GM23338 (cell line): ENCODE data around the gene GGNBP2. TPM values are rescaled to one million over a fixed set of nuclear protein-coding genes. Genes with fewer than 3 reads are reported as not detected.
A peak's percentile ranks its signal among the peaks of the same experiment; 100 is the strongest.

Experiments
- ATAC-seq: fragments of 200-7000 bp; cut with Tn5 transposase; 3 replicates; pipeline ENCODE4 v1.9.1; 2020
- DNase-seq: peaks from one replicate; pipeline ENCODE4 v3.0.0-alpha.2; 2015; ENCODE audit warnings: low spot score
- H2AFZ ChIP-seq: fragments of 200-600 bp; sonication (generic); 2 replicates; pipeline ENCODE4 v1.8.0; 2016; ENCODE audit warnings: antibody characterized with exemption, mild to moderate bottlenecking, moderate library complexity
- H3F3A ChIP-seq: fragments of 200-600 bp; sonication (generic); replicated peaks from 2 replicates; pipeline ENCODE4 v1.8.0; 2017; ENCODE audit warnings: antibody characterized with exemption, mixed run types, low read depth
- H3K27ac ChIP-seq: fragments of 200-600 bp; sonication (generic); 2 replicates; pipeline ENCODE4 v1.6.1; 2016; ENCODE audit warnings: low read depth
- H3K27me3 ChIP-seq: fragments of 200-600 bp; sonication (generic); 2 replicates; pipeline ENCODE4 v1.8.0; 2016; ENCODE audit warnings: mild to moderate bottlenecking, mixed run types, moderate library complexity; ENCODE audit not compliant: insufficient read depth
- H3K36me3 ChIP-seq: fragments of 200-600 bp; sonication (generic); 2 replicates; pipeline ENCODE4 v1.8.0; 2016; ENCODE audit warnings: mild to moderate bottlenecking; ENCODE audit not compliant: insufficient read depth
- H3K4me1 ChIP-seq: fragments of 200-600 bp; sonication (generic); 2 replicates; pipeline ENCODE4 v1.8.0; 2016; ENCODE audit warnings: mild to moderate bottlenecking, moderate library complexity; ENCODE audit not compliant: insufficient read depth
- H3K4me2 ChIP-seq: fragments of 200-600 bp; sonication (generic); 2 replicates; pipeline ENCODE4 v1.7.1; 2017; ENCODE audit warnings: mixed run types
- H3K4me3 ChIP-seq: fragments of 200-600 bp; sonication (generic); 2 replicates; pipeline ENCODE4 v1.6.1; 2016; ENCODE audit warnings: mixed run types
- H3K79me2 ChIP-seq: fragments of 200-600 bp; sonication (generic); replicated peaks from 2 replicates; pipeline ENCODE4 v1.8.0; 2017; ENCODE audit warnings: mild to moderate bottlenecking; ENCODE audit not compliant: insufficient read depth
- H3K9me2 ChIP-seq: fragments of 200-600 bp; sonication (generic); 2 replicates; pipeline ENCODE4 v1.8.0; 2017; ENCODE audit not compliant: insufficient read depth
- H4K20me1 ChIP-seq: fragments of 200-600 bp; sonication (generic); replicated peaks from 2 replicates; pipeline ENCODE4 v1.8.0; 2017; ENCODE audit warnings: mild to moderate bottlenecking; ENCODE audit not compliant: insufficient read depth
- H3K27ac Mint-ChIP-seq: 2 replicates; pipeline ENCODE4 v1.8.0; 2020; ENCODE audit warnings: inconsistent platforms, mild to moderate bottlenecking, moderate library complexity, mixed read lengths
- H3K27me3 Mint-ChIP-seq: 3 replicates; pipeline ENCODE4 v1.8.0; 2022; ENCODE audit warnings: low read depth, mild to moderate bottlenecking, moderate library complexity, mixed read lengths, inconsistent platforms; ENCODE audit not compliant: insufficient read depth, poor library complexity
- H3K36me3 Mint-ChIP-seq: 3 replicates; pipeline ENCODE4 v1.8.0; 2021; ENCODE audit warnings: low read depth, mild to moderate bottlenecking, inconsistent platforms, moderate library complexity, mixed read lengths
- H3K4me1 Mint-ChIP-seq: 3 replicates; pipeline ENCODE4 v1.8.0; 2020; ENCODE audit warnings: mild to moderate bottlenecking, inconsistent platforms, mixed read lengths
- H3K4me3 Mint-ChIP-seq: 3 replicates; pipeline ENCODE4 v1.8.0; 2021; ENCODE audit warnings: moderate library complexity, mild to moderate bottlenecking, inconsistent platforms, mixed read lengths
- H3K9me3 Mint-ChIP-seq: 3 replicates; pipeline ENCODE4 v1.8.0; 2020; ENCODE audit warnings: moderate library complexity, mild to moderate bottlenecking, inconsistent platforms, mixed read lengths
- CREB1 ChIP-seq: fragments of 250-450 bp; sonication (Bioruptor Pico); IDR thresholded peaks from 2 replicates; pipeline ENCODE4 v1.5.0; 2020; ENCODE audit warnings: low read depth, mild to moderate bottlenecking, moderate library complexity
- EZH2 ChIP-seq: fragments of 200-600 bp; sonication (generic); IDR thresholded peaks from one replicate; pipeline ENCODE4 v1.8.0; 2017; ENCODE audit warnings: antibody characterized with exemption, mild to moderate bottlenecking, low read depth; ENCODE audit not compliant: unreplicated experiment
- EZH2phosphoT487 ChIP-seq: fragments of 200-600 bp; sonication (generic); IDR thresholded peaks from one replicate; pipeline ENCODE4 v1.8.1; 2018; ENCODE audit warnings: antibody characterized with exemption; ENCODE audit not compliant: unreplicated experiment
- POLR2AphosphoS5 ChIP-seq: IDR thresholded peaks from 2 replicates; pipeline ENCODE4 v1.6.1; 2016; ENCODE audit warnings: antibody characterized with exemption, low read depth
- STAT1 ChIP-seq: IDR thresholded peaks from one replicate; pipeline ENCODE4 v1.6.1; 2016; ENCODE audit warnings: antibody characterized with exemption; ENCODE audit not compliant: unreplicated experiment
- ZNF331 ChIP-seq: fragments of 250-450 bp; sonication (Bioruptor Pico); IDR thresholded peaks from 2 replicates; pipeline ENCODE4 v1.5.0; 2020; ENCODE audit warnings: low read depth, mild to moderate bottlenecking, moderate library complexity
- polyA plus RNA-seq: library from polyadenylated mRNA; unstranded; fragments of >200 nt; fragmentation: Nextera tagmentation; extraction: Ambion mirVana; gene quantifications from 2 replicates; pipeline ENCODE4 v1.2.1, GENCODE V29; 2016
- total RNA-seq: library from RNA; depleted of rRNA; stranded (reverse); fragments of >200 nt; shearing (Covaris generic); gene quantifications from 2 replicates; pipeline ENCODE4 v1.2.3, GENCODE V29; 2014
- TF ChIP-seq, protein P1 (sequence below): fragments of 250-450 bp; sonication (Bioruptor Pico); IDR thresholded peaks from 2 replicates; pipeline ENCODE4 v1.5.0; 2020; ENCODE audit warnings: mild to moderate bottlenecking, moderate library complexity
- TF ChIP-seq, protein P2 (sequence below): IDR thresholded peaks from one replicate; pipeline ENCODE4 v1.6.1; 2018; ENCODE audit warnings: antibody characterized with exemption; ENCODE audit not compliant: unreplicated experiment
- TF ChIP-seq, protein P3 (sequence below): IDR thresholded peaks from 2 replicates; pipeline ENCODE4 v1.6.1; 2016; ENCODE audit warnings: antibody characterized with exemption

Gene GGNBP2
- total and polyA plus RNA-seq, 2 experiments from 2014 or later: 40.7 to 41.2 TPM

- TF ChIP-seq ZNF331 (CRISPR knock-in tag) (no peak), POLR2AphosphoS5 (no peak)
- TF ChIP-seq, protein P1, sequence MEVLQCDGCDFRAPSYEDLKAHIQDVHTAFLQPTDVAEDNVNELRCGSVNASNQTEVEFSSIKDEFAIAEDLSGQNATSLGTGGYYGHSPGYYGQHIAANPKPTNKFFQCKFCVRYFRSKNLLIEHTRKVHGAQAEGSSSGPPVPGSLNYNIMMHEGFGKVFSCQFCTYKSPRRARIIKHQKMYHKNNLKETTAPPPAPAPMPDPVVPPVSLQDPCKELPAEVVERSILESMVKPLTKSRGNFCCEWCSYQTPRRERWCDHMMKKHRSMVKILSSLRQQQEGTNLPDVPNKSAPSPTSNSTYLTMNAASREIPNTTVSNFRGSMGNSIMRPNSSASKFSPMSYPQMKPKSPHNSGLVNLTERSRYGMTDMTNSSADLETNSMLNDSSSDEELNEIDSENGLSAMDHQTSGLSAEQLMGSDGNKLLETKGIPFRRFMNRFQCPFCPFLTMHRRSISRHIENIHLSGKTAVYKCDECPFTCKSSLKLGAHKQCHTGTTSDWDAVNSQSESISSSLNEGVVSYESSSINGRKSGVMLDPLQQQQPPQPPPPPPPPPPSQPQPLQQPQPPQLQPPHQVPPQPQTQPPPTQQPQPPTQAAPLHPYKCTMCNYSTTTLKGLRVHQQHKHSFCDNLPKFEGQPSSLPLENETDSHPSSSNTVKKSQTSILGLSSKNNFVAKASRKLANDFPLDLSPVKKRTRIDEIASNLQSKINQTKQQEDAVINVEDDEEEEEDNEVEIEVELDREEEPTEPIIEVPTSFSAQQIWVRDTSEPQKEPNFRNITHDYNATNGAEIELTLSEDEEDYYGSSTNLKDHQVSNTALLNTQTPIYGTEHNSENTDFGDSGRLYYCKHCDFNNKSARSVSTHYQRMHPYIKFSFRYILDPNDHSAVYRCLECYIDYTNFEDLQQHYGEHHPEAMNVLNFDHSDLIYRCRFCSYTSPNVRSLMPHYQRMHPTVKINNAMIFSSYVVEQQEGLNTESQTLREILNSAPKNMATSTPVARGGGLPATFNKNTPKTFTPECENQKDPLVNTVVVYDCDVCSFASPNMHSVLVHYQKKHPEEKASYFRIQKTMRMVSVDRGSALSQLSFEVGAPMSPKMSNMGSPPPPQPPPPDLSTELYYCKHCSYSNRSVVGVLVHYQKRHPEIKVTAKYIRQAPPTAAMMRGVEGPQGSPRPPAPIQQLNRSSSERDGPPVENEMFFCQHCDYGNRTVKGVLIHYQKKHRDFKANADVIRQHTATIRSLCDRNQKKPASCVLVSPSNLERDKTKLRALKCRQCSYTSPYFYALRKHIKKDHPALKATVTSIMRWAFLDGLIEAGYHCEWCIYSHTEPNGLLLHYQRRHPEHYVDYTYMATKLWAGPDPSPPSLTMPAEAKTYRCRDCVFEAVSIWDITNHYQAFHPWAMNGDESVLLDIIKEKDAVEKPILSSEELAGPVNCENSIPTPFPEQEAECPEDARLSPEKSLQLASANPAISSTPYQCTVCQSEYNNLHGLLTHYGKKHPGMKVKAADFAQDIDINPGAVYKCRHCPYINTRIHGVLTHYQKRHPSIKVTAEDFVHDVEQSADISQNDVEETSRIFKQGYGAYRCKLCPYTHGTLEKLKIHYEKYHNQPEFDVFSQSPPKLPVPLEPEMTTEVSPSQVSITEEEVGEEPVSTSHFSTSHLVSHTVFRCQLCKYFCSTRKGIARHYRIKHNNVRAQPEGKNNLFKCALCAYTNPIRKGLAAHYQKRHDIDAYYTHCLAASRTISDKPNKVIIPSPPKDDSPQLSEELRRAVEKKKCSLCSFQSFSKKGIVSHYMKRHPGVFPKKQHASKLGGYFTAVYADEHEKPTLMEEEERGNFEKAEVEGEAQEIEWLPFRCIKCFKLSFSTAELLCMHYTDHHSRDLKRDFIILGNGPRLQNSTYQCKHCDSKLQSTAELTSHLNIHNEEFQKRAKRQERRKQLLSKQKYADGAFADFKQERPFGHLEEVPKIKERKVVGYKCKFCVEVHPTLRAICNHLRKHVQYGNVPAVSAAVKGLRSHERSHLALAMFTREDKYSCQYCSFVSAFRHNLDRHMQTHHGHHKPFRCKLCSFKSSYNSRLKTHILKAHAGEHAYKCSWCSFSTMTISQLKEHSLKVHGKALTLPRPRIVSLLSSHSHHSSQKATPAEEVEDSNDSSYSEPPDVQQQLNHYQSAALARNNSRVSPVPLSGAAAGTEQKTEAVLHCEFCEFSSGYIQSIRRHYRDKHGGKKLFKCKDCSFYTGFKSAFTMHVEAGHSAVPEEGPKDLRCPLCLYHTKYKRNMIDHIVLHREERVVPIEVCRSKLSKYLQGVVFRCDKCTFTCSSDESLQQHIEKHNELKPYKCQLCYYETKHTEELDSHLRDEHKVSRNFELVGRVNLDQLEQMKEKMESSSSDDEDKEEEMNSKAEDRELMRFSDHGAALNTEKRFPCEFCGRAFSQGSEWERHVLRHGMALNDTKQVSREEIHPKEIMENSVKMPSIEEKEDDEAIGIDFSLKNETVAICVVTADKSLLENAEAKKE (CRISPR knock-in tag): no peak
Measured at GRCh38 chr17:36598951-36599401, 54.3 kb downstream of the GGNBP2 start (continued).

GRCh38 chr17:36599546-36600250, 55.0 kb downstream of the GGNBP2 start:
- no peak overlapping the region; the same call in 1 of the 2 replicates for H3K4me2 ChIP-seq
- peaks cover 15% of the 10 kb centered on the region for H3F3A ChIP-seq
- Mint-ChIP-seq H3K27me3 (peaks cover 19% of the 10 kb centered on the region), H3K9me3 (no peaks in the 10 kb centered on the region), H3K27ac (no peak overlapping the region), H3K36me3 (peaks cover 35% of the 10 kb centered on the region), H3K4me1 (peaks cover 20% of the 10 kb centered on the region), H3K4me3 (peak overlapping the region; percentile 23; the same call in 1 of the 3 replicates)
- H3K4me3 ChIP-seq: no peak overlapping the region
- peaks cover 24% of the 10 kb centered on the region for H3K79me2 ChIP-seq
- no peaks in the 10 kb centered on the region; the same call in 1 of the 2 replicates for H3K36me3 ChIP-seq
- H2AFZ ChIP-seq: no peak overlapping the region
- H3K4me1 ChIP-seq: peaks cover 23% of the 10 kb centered on the region
- DNase-seq (no peak), ATAC-seq (no peak)
- no peak overlapping the region for H3K27ac ChIP-seq
- peaks cover 18% of the 10 kb centered on the region for H4K20me1 ChIP-seq
- no peaks in the 10 kb centered on the region for H3K27me3 ChIP-seq
- H3K9me2 ChIP-seq: no peaks in the 10 kb centered on the region
- TF ChIP-seq STAT1: no peak
- TF ChIP-seq, protein P2, sequence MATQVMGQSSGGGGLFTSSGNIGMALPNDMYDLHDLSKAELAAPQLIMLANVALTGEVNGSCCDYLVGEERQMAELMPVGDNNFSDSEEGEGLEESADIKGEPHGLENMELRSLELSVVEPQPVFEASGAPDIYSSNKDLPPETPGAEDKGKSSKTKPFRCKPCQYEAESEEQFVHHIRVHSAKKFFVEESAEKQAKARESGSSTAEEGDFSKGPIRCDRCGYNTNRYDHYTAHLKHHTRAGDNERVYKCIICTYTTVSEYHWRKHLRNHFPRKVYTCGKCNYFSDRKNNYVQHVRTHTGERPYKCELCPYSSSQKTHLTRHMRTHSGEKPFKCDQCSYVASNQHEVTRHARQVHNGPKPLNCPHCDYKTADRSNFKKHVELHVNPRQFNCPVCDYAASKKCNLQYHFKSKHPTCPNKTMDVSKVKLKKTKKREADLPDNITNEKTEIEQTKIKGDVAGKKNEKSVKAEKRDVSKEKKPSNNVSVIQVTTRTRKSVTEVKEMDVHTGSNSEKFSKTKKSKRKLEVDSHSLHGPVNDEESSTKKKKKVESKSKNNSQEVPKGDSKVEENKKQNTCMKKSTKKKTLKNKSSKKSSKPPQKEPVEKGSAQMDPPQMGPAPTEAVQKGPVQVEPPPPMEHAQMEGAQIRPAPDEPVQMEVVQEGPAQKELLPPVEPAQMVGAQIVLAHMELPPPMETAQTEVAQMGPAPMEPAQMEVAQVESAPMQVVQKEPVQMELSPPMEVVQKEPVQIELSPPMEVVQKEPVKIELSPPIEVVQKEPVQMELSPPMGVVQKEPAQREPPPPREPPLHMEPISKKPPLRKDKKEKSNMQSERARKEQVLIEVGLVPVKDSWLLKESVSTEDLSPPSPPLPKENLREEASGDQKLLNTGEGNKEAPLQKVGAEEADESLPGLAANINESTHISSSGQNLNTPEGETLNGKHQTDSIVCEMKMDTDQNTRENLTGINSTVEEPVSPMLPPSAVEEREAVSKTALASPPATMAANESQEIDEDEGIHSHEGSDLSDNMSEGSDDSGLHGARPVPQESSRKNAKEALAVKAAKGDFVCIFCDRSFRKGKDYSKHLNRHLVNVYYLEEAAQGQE: no peak
- TF ChIP-seq, protein P3, sequence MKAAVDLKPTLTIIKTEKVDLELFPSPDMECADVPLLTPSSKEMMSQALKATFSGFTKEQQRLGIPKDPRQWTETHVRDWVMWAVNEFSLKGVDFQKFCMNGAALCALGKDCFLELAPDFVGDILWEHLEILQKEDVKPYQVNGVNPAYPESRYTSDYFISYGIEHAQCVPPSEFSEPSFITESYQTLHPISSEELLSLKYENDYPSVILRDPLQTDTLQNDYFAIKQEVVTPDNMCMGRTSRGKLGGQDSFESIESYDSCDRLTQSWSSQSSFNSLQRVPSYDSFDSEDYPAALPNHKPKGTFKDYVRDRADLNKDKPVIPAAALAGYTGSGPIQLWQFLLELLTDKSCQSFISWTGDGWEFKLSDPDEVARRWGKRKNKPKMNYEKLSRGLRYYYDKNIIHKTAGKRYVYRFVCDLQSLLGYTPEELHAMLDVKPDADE: no peak
- TF ChIP-seq CREB1 (CRISPR knock-in tag): no peak
- no peak for TF ChIP-seq EZH2phosphoT487
- no peak for TF ChIP-seq POLR2AphosphoS5
- TF ChIP-seq EZH2: no peak
